Measurements from ENCODE around the gene TAS2R42.

The TAS2R42 gene

GRCh38 chr12:11143352-11143751 is 43.4 kb downstream of the TAS2R42 start:
- Histone ChIP-seq H3K4me2 (ENCODE audit: low read length) (no peak overlapping the region), H3K36me3 (ENCODE audit: control insufficient read depth, insufficient read depth, low read length) (no peaks in the 10 kb centered on the region), H2AFZ (no peak overlapping the region), H3K4me3 (ENCODE audit: low read depth, low read length) (no peak overlapping the region), H3K27me3 (ENCODE audit: control insufficient read depth, insufficient read depth, low read length) (no peaks in the 10 kb centered on the region), H3K9me3 (ENCODE audit: control insufficient read depth, low read length) (no peaks in the 10 kb centered on the region), H3K4me1 (no peaks in the 10 kb centered on the region), H3K27ac (no peak overlapping the region), H3K9ac (no peak overlapping the region), H3K79me2 (peaks cover 33% of the 10 kb centered on the region)
- TF ChIP-seq CTCF (IDR thresholded peaks at IDR 0.05): no peak

GRCh38 chr12:11136075-11136474 is 50.7 kb downstream of the TAS2R42 start:
- Histone ChIP-seq H2AFZ (no peak overlapping the region), H3K9me3 (ENCODE audit: control insufficient read depth, low read length) (no peaks in the 10 kb centered on the region), H3K4me3 (ENCODE audit: low read depth, low read length) (no peak overlapping the region), H3K79me2 (peaks cover 25% of the 10 kb centered on the region), H3K9ac (no peak overlapping the region), H3K4me2 (ENCODE audit: low read length) (no peak overlapping the region), H3K36me3 (ENCODE audit: control insufficient read depth, insufficient read depth, low read length) (no peaks in the 10 kb centered on the region), H3K27ac (no peak overlapping the region), H3K27me3 (ENCODE audit: control insufficient read depth, insufficient read depth, low read length) (no peaks in the 10 kb centered on the region), H3K4me1 (no peaks in the 10 kb centered on the region)
- no peak for TF ChIP-seq CTCF (IDR thresholded peaks at IDR 0.05)
